Renal pelvis (tissue), 12 donors: ENCODE results near the gene TRIM47. TPM values are rescaled to one million over a fixed set of nuclear protein-coding genes. Genes with fewer than 3 reads are reported as not detected.

ENCODE experiments used
- DNase-seq: peaks from one replicate; pipeline ENCODE4 v3.0.0-alpha.2; 2013
- long read RNA-seq, 16 experiments: transcript quantifications; one replicate each; lab custom pipeline, GENCODE V29; 2026
- polyA plus RNA-seq, 3 donors: library from polyadenylated mRNA; unstranded; fragments of 120-200 nt; gene quantifications; one replicate each; pipeline ENCODE4 v1.2.1, GENCODE V29; 2013; ENCODE audit not compliant: insufficient read length in 3 of 3

The TRIM47 gene
- 1 to 10 TPM; 7.5 to 9.5 (median 7.8) TPM for polyA plus RNA-seq
- long read RNA-seq, donor 1: 0 reads
- long read RNA-seq, donor 2, partial matches to known transcripts: 0 of 3 reads
- long read RNA-seq, donor 2, other reads (novel, unspliced or antisense): 0 of 3 reads
- long read RNA-seq, donor 3, partial matches to known transcripts: 0 of 2 reads
- long read RNA-seq, donor 3, other reads (novel, unspliced or antisense): 0 of 2 reads
- long read RNA-seq, donor 4, partial matches to known transcripts: 0 of 3 reads
- long read RNA-seq, donor 4, other reads (novel, unspliced or antisense): 0 of 3 reads
- long read RNA-seq, donor 5, partial matches to known transcripts: 0 of 2 reads
- long read RNA-seq, donor 5, other reads (novel, unspliced or antisense): 0 of 2 reads
- long read RNA-seq, donor 6: 0 reads
- long read RNA-seq, donor 7, partial matches to known transcripts: 0 of 4 reads
- long read RNA-seq, donor 7, other reads (novel, unspliced or antisense): 0 of 4 reads
- long read RNA-seq, donor 8, partial matches to known transcripts: 0 of 4 reads
- long read RNA-seq, donor 8, other reads (novel, unspliced or antisense): 0 of 4 reads
- long read RNA-seq, donor 9, partial matches to known transcripts: 0 of 1 reads
- long read RNA-seq, donor 9, other reads (novel, unspliced or antisense): 0 of 1 reads
- long read RNA-seq, donor 10, partial matches to known transcripts: 0 of 2 reads
- long read RNA-seq, donor 10, other reads (novel, unspliced or antisense): 0 of 2 reads
- long read RNA-seq, donor 11: 0 reads
- long read RNA-seq, donor 12, partial matches to known transcripts: 0 of 1 reads
- long read RNA-seq, donor 12, other reads (novel, unspliced or antisense): 0 of 1 reads
- long read RNA-seq, donor 13: 0 reads
- long read RNA-seq, donor 14: 0 reads
- long read RNA-seq, donor 15: 0 reads
- long read RNA-seq, donor 16, partial matches to known transcripts: 0 of 1 reads
- long read RNA-seq, donor 16, other reads (novel, unspliced or antisense): 0 of 1 reads

GRCh38 chr17:75878174-75878998 is at the start of gene TRIM47:
Gene TRIM47 (minus strand): TSS chr17:75878581. CDS start chr17:75878548, 33 bp downstream.
- no peak for DNase-seq

- no peak for DNase-seq
Observed at GRCh38 chr17:75927286-75927922, 49.0 kb upstream of the TRIM47 start.

- no peak for DNase-seq
Observed at GRCh38 chr17:75926456-75926855, 48.1 kb upstream of the TRIM47 start.

GRCh38 chr17:75925912-75926311 is 47.5 kb upstream of the TRIM47 start:
- no peak for DNase-seq

GRCh38 chr17:75925103-75925502 is 46.7 kb upstream of the TRIM47 start:
- DNase-seq: no peak

- DNase-seq: no peak
Observed at GRCh38 chr17:75922963-75923874, 44.8 kb upstream of the TRIM47 start.

- DNase-seq: no peak
Observed at GRCh38 chr17:75922173-75922961, 44.0 kb upstream of the TRIM47 start.

GRCh38 chr17:75921596-75921995 is 43.2 kb upstream of the TRIM47 start:
- DNase-seq: no peak

- DNase-seq: no peak
Observed at GRCh38 chr17:75920045-75920560, 41.7 kb upstream of the TRIM47 start.

GRCh38 chr17:75919611-75920010 is 41.2 kb upstream of the TRIM47 start:
- no peak for DNase-seq

- no peak for DNase-seq
Observed at GRCh38 chr17:75917917-75918445, 39.6 kb upstream of the TRIM47 start.

- no peak for DNase-seq
Observed at GRCh38 chr17:75917141-75917916, 38.9 kb upstream of the TRIM47 start.

GRCh38 chr17:75915268-75915667 is 36.9 kb upstream of the TRIM47 start:
- no peak for DNase-seq

- DNase-seq: no peak
Observed at GRCh38 chr17:75914643-75915267, 36.4 kb upstream of the TRIM47 start.

GRCh38 chr17:75913537-75914210 is 35.3 kb upstream of the TRIM47 start:
- no peak for DNase-seq

- DNase-seq: no peak
Observed at GRCh38 chr17:75910699-75911098, 32.3 kb upstream of the TRIM47 start.

- no peak for DNase-seq
Observed at GRCh38 chr17:75909812-75910274, 31.5 kb upstream of the TRIM47 start.
